Prostate gland (tissue), 2 donors: ENCODE measurements around the gene GNA12.

Experiments
- CTCF ChIP-seq, 4 experiments: fragments of 200-600 bp in 2 of 4; fragments of 450-650 bp in 2 of 4; sonication (generic) in 2 of 4; IDR thresholded peaks; 1 replicate in 3 of 4; 2 replicates in 1 of 4; pipeline ENCODE4 v1.5.1; 2016 to 2019; ENCODE audit warnings: antibody characterized with exemption in 4 of 4, mild to moderate bottlenecking in 2 of 4, moderate library complexity in 2 of 4
- POLR2A ChIP-seq: fragments of 450-650 bp; IDR thresholded peaks from one replicate; pipeline ENCODE4 v1.6.1; 2016; ENCODE audit warnings: antibody characterized with exemption, mild to moderate bottlenecking
- POLR2AphosphoS5 ChIP-seq: sonication (generic); formaldehyde crosslinking; IDR thresholded peaks from one replicate; pipeline ENCODE4 v1.6.1; 2017; ENCODE audit warnings: antibody characterized with exemption

DNA sequence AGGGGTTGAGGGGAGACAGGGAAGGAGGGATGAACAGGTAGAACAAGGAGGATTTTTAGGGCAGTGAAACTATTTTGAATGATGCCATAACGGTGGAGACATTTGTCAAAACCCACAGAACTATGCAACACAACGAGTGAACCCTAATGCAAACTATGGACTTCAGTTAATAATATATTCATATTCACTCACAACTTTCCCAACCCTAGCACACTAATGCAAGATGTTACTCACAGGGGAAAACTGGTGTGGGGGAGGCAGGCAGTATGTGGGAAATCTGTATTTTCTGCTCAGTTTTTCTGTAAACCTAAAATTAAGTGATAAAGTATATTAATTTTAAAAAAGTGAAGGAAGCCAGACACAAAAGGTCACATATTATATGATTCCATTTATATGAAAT, 17.3 kb downstream of the GNA12 start:
- no peak for TF ChIP-seq CTCF (IDR thresholded peaks at IDR 0.05)
- TF ChIP-seq POLR2A: no peak
- no peak for TF ChIP-seq POLR2AphosphoS5
